TTC549 (cell line): Measurements from ENCODE around the gene LIME1.
"Not testable (repeated sequence)": the region's sequence is repeated elsewhere in the genome, so short reads cannot be mapped to it uniquely, and the experiment has no call there.

Experiments
- FAIRE-seq: peaks from 2 replicates; lab custom pipeline; 2012; peaks lifted over from hg19 to GRCh38; lab: Jason Lieb, UNC

LIME1 gene

GRCh38 chr20:63774306-63774705 lies 37.8 kb downstream of the LIME1 start:
- no peak for FAIRE-seq

- no peak for FAIRE-seq
Measured at GRCh38 chr20:63775096-63775978, 38.9 kb downstream of the LIME1 start.

- not testable (repeated sequence) for FAIRE-seq
Measured at GRCh38 chr20:63776875-63777274, 40.4 kb downstream of the LIME1 start.

GRCh38 chr20:63777614-63778013 lies 41.1 kb downstream of the LIME1 start:
- no peak for FAIRE-seq

GRCh38 chr20:63778034-63778752 lies 41.7 kb downstream of the LIME1 start:
- no peak for FAIRE-seq

GRCh38 chr20:63778857-63779256 lies 42.4 kb downstream of the LIME1 start:
- FAIRE-seq, result no peak

GRCh38 chr20:63781181-63781580 lies 44.7 kb downstream of the LIME1 start:
- FAIRE-seq, result no peak

- no peak for FAIRE-seq
Measured at GRCh38 chr20:63782051-63782471, 45.6 kb downstream of the LIME1 start.

GRCh38 chr20:63782521-63782971 lies 46.1 kb downstream of the LIME1 start:
- FAIRE-seq, result no peak

- no peak for FAIRE-seq
Measured at GRCh38 chr20:63783970-63784369, 47.5 kb downstream of the LIME1 start.

- no peak for FAIRE-seq
Measured at GRCh38 chr20:63785691-63786131, 49.2 kb downstream of the LIME1 start.

GRCh38 chr20:63787302-63787701 lies 50.8 kb downstream of the LIME1 start:
- FAIRE-seq, result no peak

GRCh38 chr20:63787749-63788148 lies 51.3 kb downstream of the LIME1 start:
- FAIRE-seq, result no peak
